SHP77 treated with DMSO at 0.1 percent for 48 hours (cell line): ENCODE measurements around the gene CDC37.
"Not testable (repeated sequence)": the region's sequence is repeated elsewhere in the genome, so short reads cannot be mapped to it uniquely, and the experiment has no call there.

Source experiments
- DNase-seq: peaks from one replicate; lab custom pipeline; 2025; lab: John Stamatoyannopoulos, UW

Gene CDC37

DNA sequence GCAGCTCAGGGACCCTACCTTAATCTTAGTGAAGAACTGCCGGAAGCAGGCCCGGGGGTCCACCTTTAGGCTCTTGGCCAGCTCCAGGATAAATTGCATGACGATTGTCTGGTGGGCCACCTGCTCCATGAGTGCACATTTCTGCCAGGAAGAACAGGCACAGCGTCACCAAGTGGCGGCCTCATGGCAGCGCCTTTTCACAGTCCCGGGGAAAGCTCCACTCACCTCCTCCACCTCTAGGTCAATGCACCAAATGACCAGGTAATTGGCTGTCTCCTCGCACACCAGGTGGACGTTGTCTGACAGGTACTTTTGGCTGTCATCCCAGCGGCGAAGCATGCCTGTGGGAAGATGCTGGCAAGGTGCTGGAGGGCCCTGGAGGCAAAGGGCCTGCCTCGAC is 8.3 kb downstream of the CDC37 start:
- no peak for DNase-seq

- DNase-seq = no peak
These were observed 10.2 kb downstream of the CDC37 start for GRCh38 chr19:10393137-10393536.

DNA sequence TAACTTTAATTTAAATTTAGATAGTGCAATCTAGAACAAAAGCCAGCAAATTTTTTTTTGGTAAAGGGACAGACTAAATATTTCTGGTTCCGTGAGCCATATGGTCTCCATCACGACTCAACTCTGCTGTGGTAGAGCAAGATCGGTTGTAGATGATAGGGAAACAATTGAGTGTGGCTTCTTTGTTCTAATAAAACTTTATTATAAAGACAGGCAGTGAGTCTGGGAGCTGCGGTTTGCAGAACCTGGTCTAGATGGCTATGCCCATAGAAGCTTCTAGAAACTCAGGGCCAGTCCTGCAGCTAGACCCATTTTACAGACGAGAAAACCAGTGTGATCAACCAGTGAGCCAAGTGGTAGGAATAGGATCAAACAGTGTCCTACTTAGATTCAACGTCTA is 11.2 kb downstream of the CDC37 start:
- no peak for DNase-seq

GRCh38 chr19:10390652-10391286 is 12.6 kb downstream of the CDC37 start:
- peak; percentile 5 for DNase-seq

- no peak for DNase-seq
These were observed 13.5 kb downstream of the CDC37 start for GRCh38 chr19:10389863-10390262.

DNA sequence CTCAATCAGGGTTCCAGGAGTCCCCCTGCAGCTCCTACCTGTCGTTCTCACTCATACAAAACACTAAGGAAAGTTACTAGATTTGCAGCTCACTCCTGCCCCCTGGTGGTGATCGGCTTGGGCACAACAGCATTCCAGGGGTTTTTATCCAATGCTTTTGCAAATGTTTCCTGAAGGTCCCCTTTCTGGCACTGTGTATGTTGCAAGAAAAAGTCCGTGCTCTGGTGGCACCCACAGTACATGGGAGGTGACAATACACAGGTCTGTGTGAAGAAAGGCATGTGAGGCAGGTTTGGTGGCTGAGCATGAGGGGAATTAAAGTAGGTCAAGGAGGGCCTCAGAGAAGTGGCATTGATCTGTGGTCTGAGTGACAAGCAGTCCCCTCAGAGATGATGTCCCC is 14.4 kb downstream of the CDC37 start:
- peak; percentile 38 for DNase-seq

DNA sequence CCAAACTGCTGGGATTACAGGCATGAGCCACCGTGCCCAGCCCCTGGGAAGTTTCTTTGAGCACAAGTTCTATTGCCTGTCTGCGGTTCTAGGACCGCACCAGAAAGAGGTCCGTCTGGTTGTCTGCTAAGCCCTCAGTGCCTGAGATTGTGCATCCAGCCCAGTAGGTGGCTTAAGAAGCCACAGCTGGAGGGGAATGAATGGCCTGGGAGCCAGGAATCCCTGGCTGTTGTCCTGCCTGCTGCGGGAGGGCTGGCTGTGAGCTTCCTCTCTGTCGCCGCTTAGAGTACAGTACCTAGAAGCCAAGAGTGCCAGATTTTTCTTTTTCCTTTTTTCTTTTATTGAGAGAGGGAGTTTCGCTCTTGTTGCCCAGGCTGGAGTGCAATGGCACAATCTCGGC is 18.8 kb downstream of the CDC37 start:
- no peak for DNase-seq

DNA sequence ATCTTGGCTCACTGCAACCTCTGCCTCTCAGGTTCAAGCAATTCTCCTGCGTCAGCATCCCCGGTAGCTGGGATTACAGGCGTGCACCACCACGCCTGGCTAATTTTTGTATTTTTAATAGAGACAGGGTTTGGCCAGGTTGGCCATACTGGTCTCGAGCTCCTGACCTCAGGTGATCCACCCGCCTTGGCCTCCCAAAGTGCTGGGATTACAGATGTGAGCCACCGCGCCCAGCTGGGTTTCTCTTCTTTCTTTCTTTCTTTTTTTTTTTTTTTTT is 20.2 kb downstream of the CDC37 start:
- DNase-seq = not testable (repeated sequence)

DNA sequence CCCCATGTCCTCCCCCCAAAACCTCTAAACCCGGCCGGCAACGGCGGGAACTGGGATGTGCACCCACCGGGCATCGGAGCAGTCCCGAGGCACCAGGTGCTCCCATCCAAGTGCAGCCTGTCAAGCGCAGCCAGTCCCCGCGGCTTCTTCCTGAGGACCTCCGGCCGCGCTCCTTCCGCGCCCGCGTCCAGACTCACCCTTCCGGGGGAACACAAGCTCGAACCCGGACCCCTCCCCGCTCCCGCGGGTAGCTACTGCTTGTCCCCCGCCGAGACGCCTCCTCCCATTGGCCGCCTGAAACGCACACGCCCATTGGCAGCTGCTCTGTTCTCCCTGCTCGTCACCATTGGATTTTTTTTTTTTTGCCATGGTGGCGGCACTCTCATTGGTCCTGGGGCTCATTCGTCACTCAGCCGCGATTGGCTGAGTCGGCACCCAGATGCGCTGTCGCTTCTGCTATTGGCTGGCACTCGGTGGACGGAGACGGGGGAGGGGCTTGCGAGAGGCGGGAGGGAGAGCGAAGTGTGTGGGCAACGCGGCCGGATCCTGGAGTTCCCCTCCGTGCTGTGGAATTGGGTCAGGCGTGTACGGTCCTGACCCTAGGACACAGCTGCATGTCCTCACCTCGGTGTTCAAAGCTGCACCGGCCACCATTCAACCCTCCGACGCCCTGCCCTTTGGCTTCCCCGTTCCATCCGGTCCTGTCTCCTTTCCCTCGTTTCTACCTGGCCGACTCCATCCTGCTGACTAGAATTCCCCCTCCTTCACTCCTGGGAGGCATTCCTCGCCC is 22.8 kb downstream of the CDC37 start, which contains the start of gene TYK2:
TYK2 (minus strand) TSS at position 260 of the 790 bp plus-strand sequence. CDS start 2,166 bp downstream, outside the sequence.
- DNase-seq = peak; percentile 97

DNA sequence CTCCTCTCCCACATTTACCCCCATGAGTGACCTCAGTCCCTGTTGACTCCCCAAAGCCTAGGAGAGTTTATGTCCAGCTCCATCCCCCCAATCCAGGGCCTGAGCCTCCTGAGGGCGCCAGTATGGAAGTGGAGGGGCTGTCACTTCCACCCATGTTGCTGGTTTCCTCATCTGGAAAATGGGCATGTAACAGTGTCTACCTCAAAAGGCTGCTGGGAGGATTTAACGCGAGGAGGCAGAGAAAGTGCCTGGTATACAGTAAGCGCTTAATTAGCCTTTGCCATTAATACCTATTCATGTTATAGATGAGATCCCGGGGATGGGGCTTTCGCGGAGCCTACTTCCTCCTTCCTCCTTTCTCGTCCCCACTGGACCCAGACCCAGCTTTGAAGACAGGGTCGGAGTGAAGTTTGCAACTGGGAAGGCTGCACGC is 23.4 kb downstream of the CDC37 start:
- no peak for DNase-seq

DNA sequence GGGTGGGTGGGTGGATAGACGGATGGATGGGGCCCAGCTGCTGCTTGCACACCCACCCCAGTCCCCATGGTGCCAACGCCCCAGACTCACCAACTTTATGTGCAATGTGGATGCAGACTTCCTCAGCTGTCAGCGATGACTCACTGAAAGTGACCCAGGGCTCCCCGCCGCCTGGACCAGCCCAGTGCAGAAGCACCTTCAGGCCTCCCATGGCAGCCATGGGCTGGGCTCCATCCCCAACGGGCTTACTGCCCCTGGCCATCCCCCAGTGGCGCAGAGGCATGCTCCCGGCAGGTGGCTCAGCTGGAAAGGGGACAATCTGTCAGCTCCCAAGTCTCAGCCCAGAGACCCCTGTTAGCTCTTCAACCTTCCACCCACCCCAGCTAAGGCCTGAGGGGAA is 25.2 kb downstream of the CDC37 start:
- no peak for DNase-seq

- DNase-seq = not testable (repeated sequence)
These were observed 26.2 kb downstream of the CDC37 start for GRCh38 chr19:10377140-10377640.

DNA sequence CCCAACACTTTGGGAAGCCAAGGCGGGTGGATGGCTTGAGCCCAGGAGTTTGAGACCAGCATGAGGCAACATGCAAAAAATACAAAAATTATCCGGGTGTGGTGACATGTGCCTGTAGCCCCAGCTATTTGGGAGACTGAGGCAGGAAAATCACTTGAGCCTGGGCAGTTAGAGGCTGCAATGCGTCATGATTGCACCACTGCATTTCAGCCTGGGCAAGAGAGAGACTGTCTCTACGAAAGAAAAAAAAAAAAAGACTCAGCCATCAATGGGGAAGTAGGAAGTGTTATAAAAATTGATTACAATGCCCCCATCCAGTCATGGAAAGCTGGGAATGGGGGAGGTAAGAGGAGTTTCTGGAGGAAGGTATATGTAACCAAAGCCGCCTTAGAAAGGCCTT is 28.4 kb downstream of the CDC37 start:
- DNase-seq = no peak

GRCh38 chr19:10372690-10373089 is 30.7 kb downstream of the CDC37 start:
- no peak for DNase-seq

DNA sequence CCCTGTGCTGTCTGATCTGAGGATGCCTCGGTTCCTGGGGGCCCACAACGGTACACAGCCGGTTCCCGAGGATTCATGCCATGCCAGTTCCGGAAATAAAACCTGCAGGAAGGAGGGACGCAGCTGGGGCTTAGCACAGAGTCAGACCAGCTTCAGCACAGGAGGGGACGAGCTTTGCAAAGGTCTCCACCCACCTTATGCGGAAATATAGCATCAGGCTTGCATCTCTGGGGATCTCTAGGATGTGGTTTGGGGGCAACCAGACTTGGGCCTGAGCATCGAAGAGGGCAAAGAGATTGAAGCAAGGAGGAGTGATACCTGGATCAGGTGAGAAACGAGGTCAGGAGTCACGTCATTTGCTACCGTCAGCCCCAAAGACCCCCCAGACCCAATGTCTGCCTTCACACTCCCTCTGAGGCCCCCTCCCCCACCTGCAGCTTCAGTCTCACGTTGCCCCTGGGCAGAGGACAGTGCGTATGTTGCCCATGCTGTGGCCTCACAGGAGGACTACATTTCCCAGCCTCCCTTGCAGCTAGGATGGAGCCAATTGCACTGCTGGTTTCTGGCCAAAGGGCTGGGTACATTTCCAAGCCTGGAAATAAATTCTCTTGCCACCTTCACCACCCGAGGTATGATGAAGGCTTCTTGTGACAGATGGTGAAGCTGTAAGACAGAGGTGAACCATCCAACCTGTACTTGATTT is 35.1 kb downstream of the CDC37 start:
- DNase-seq = no peak

GRCh38 chr19:10366950-10367512 is 36.3 kb downstream of the CDC37 start:
- not testable (repeated sequence) for DNase-seq

DNA sequence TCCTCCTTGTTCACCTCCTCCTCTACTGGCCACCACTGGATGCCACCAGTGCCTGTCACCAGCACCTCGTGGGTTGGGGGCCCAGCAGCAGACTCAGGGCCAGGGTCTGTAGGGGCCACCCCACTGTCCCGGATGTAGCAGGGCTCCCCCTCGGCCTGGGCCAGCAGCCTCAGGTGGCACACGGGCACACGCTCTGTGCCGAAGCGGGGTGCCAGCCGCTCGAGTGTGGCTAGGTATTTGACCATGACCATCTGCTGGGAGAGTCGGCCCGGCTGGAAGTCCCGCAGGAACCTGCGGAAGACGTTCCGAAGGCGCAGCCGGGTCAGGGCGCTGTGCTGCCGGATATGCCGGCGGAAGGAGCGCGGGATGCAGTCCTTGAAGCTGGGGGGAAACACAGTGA is 37.8 kb downstream of the CDC37 start:
- no peak for DNase-seq

GRCh38 chr19:10364644-10365043 is 38.7 kb downstream of the CDC37 start:
- no peak for DNase-seq

- no peak for DNase-seq
These were observed 39.5 kb downstream of the CDC37 start for GRCh38 chr19:10363789-10364281.

- no peak for DNase-seq
These were observed 41.1 kb downstream of the CDC37 start for GRCh38 chr19:10362259-10362658.

DNA sequence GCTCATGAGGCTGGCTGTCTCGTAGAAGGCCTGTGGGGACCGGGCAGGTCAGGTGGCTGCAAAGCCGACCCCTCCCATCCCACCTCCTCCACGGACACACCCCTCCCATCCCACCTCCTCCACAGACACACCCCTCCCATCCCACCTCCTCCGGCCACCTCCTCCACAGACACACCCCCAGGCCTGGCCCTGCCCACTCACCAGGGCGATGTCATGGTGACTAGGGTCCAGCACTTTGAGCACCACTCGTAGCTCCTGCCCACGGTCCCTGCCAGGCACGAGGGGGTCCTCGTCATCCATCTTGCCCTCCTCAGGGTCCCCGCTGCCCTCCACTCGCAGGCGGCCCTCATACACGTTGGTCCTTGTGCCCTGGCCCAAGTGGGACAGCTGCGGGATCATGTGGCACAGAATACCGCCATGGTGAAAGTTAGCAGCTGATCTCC is 41.8 kb downstream of the CDC37 start:
- DNase-seq = no peak

- no peak for DNase-seq
These were observed 46.9 kb downstream of the CDC37 start for GRCh38 chr19:10356431-10356830.
